Activated CD4-positive, alpha-beta T cell treated with anti-CD3 and anti-CD28 coated beads, Interleukin-2, amount 10 ng/mL, durations not matched to agents 7 days and 5 days (primary cell): ENCODE results near the gene PDE4D. TPM values are rescaled to one million over a fixed set of nuclear protein-coding genes. Genes with fewer than 3 reads are reported as not detected.

Source experiments
- CTCF ChIA-PET: fragments of 350-600 bp; sonication (Branson Sonifier 250); formaldehyde crosslinking; loops from one replicate; lab custom pipeline; 2021; ENCODE audit warnings: antibody characterized with exemption; lab: Charles Lee
- POLR2A ChIA-PET: fragments of 350-600 bp; sonication (Branson Sonifier 250); formaldehyde crosslinking; loops from one replicate; lab custom pipeline; 2021; ENCODE audit warnings: antibody characterized with exemption; lab: Charles Lee
- DNase-seq: peaks from one replicate; pipeline ENCODE4 v3.0.0-alpha.2; 2020
- H3K27ac Mint-ChIP-seq: one replicate; pipeline ENCODE4 v1.8.0; 2021; ENCODE audit warnings: mild to moderate bottlenecking, moderate library complexity, mixed read lengths
- H3K27me3 Mint-ChIP-seq: one replicate; pipeline ENCODE4 v1.8.0; 2021; ENCODE audit warnings: mixed read lengths
- H3K36me3 Mint-ChIP-seq: one replicate; pipeline ENCODE4 v1.8.0; 2021; ENCODE audit warnings: low read depth, mixed read lengths
- H3K4me1 Mint-ChIP-seq: one replicate; pipeline ENCODE4 v1.8.0; 2021; ENCODE audit warnings: mixed read lengths
- H3K4me3 Mint-ChIP-seq: one replicate; pipeline ENCODE4 v1.8.0; 2021; ENCODE audit warnings: mild to moderate bottlenecking, moderate library complexity, mixed read lengths
- H3K9me3 Mint-ChIP-seq: one replicate; pipeline ENCODE4 v1.8.0; 2021; ENCODE audit warnings: mixed read lengths
- total RNA-seq, 2 experiments: library from RNA; stranded (reverse); gene quantifications; one replicate each; pipeline ENCODE4 v1.2.3, GENCODE V29; 2021

The PDE4D gene
- total RNA-seq, 2 experiments from 2014 or later, result 62.0 to 67.8 TPM

GRCh38 chr5:59532979-59533729 is 360.4 kb downstream of the PDE4D start:
- ChIA-PET POLR2A (no interaction called here), CTCF (no interaction called here)
- DNase-seq, result no peak
- H3K9me3 Mint-ChIP-seq, result no peaks in the 10 kb centered on the region
- H3K4me1 Mint-ChIP-seq, result no peaks in the 10 kb centered on the region
- no peaks in the 10 kb centered on the region for H3K36me3 Mint-ChIP-seq
- H3K27me3 Mint-ChIP-seq, result no peaks in the 10 kb centered on the region
- H3K27ac Mint-ChIP-seq, result no peak overlapping the region
- H3K4me3 Mint-ChIP-seq, result no peak overlapping the region

GRCh38 chr5:59529239-59529638 is 364.3 kb downstream of the PDE4D start:
- H3K36me3 Mint-ChIP-seq, result no peaks in the 10 kb centered on the region
- no peak for DNase-seq
- POLR2A ChIA-PET, result no interaction called here
- peaks cover 3% of the 10 kb centered on the region for H3K9me3 Mint-ChIP-seq
- no peak overlapping the region for H3K27ac Mint-ChIP-seq
- H3K4me1 Mint-ChIP-seq, result no peaks in the 10 kb centered on the region
- H3K4me3 Mint-ChIP-seq, result no peak overlapping the region
- CTCF ChIA-PET, result no interaction called here
- no peaks in the 10 kb centered on the region for H3K27me3 Mint-ChIP-seq

GRCh38 chr5:59528202-59528862 is 365.2 kb downstream of the PDE4D start:
- H3K4me3 Mint-ChIP-seq, result no peak overlapping the region
- peaks cover 8% of the 10 kb centered on the region for H3K9me3 Mint-ChIP-seq
- POLR2A ChIA-PET, result no interaction called here
- no peak for DNase-seq
- no peaks in the 10 kb centered on the region for H3K4me1 Mint-ChIP-seq
- no peak overlapping the region for H3K27ac Mint-ChIP-seq
- H3K36me3 Mint-ChIP-seq, result no peaks in the 10 kb centered on the region
- no peaks in the 10 kb centered on the region for H3K27me3 Mint-ChIP-seq
- CTCF ChIA-PET, result interaction anchor here (0.7 kb wide), 1 partner anchor 187 kb away, joined by 3 read pairs; no protein-coding TSS in a partner anchor

- Mint-ChIP-seq H3K36me3 (no peaks in the 10 kb centered on the region), H3K4me1 (no peaks in the 10 kb centered on the region), H3K27ac (no peak overlapping the region), H3K27me3 (no peaks in the 10 kb centered on the region), H3K9me3 (peaks cover 10% of the 10 kb centered on the region), H3K4me3 (no peak overlapping the region)
- POLR2A ChIA-PET, result no interaction called here
- no peak for DNase-seq
- CTCF ChIA-PET, result no interaction called here
Observed at GRCh38 chr5:59525957-59526356, 367.6 kb downstream of the PDE4D start.

GRCh38 chr5:59525311-59525710 is 368.2 kb downstream of the PDE4D start:
- ChIA-PET POLR2A (no interaction called here), CTCF (no interaction called here)
- no peak for DNase-seq
- H3K27me3 Mint-ChIP-seq, result no peaks in the 10 kb centered on the region
- no peaks in the 10 kb centered on the region for H3K4me1 Mint-ChIP-seq
- H3K9me3 Mint-ChIP-seq, result peaks cover 10% of the 10 kb centered on the region
- H3K4me3 Mint-ChIP-seq, result no peak overlapping the region
- H3K27ac Mint-ChIP-seq, result no peak overlapping the region
- no peaks in the 10 kb centered on the region for H3K36me3 Mint-ChIP-seq

GRCh38 chr5:59522201-59522831 is 371.2 kb downstream of the PDE4D start:
- CTCF ChIA-PET, result no interaction called here
- H3K36me3 Mint-ChIP-seq, result no peaks in the 10 kb centered on the region
- no peaks in the 10 kb centered on the region for H3K4me1 Mint-ChIP-seq
- H3K27ac Mint-ChIP-seq, result no peak overlapping the region
- H3K9me3 Mint-ChIP-seq, result peaks cover 10% of the 10 kb centered on the region
- POLR2A ChIA-PET, result no interaction called here
- H3K4me3 Mint-ChIP-seq, result no peak overlapping the region
- DNase-seq, result no peak
- no peaks in the 10 kb centered on the region for H3K27me3 Mint-ChIP-seq

- Mint-ChIP-seq H3K36me3 (no peaks in the 10 kb centered on the region), H3K4me1 (no peaks in the 10 kb centered on the region), H3K9me3 (peaks cover 10% of the 10 kb centered on the region), H3K27ac (no peak overlapping the region), H3K4me3 (no peak overlapping the region), H3K27me3 (no peaks in the 10 kb centered on the region)
- ChIA-PET CTCF (no interaction called here), POLR2A (no interaction called here)
- DNase-seq, result no peak
Observed at GRCh38 chr5:59521476-59521875, 372.1 kb downstream of the PDE4D start.

- no peak for DNase-seq
- Mint-ChIP-seq H3K9me3 (peaks cover 8% of the 10 kb centered on the region), H3K4me3 (no peak overlapping the region), H3K4me1 (no peaks in the 10 kb centered on the region), H3K36me3 (no peaks in the 10 kb centered on the region), H3K27ac (no peak overlapping the region), H3K27me3 (no peaks in the 10 kb centered on the region)
- CTCF ChIA-PET, result no interaction called here
- POLR2A ChIA-PET, result no interaction called here
Observed at GRCh38 chr5:59519338-59519737, 374.2 kb downstream of the PDE4D start.

- ChIA-PET POLR2A (no interaction called here), CTCF (interaction anchor here (0.7 kb wide), 1 partner anchor 11 kb away, joined by 3 read pairs; no protein-coding TSS in a partner anchor)
- Mint-ChIP-seq H3K4me1 (no peaks in the 10 kb centered on the region), H3K27me3 (no peaks in the 10 kb centered on the region), H3K4me3 (no peak overlapping the region), H3K9me3 (peaks cover 2% of the 10 kb centered on the region), H3K27ac (no peak overlapping the region), H3K36me3 (no peaks in the 10 kb centered on the region)
- DNase-seq, result no peak
Observed at GRCh38 chr5:59517926-59518585, 375.5 kb downstream of the PDE4D start.

- Mint-ChIP-seq H3K4me3 (no peak overlapping the region), H3K36me3 (no peaks in the 10 kb centered on the region), H3K9me3 (no peaks in the 10 kb centered on the region), H3K4me1 (no peaks in the 10 kb centered on the region), H3K27me3 (no peaks in the 10 kb centered on the region), H3K27ac (no peak overlapping the region)
- no peak for DNase-seq
- CTCF ChIA-PET, result no interaction called here
- POLR2A ChIA-PET, result no interaction called here
Observed at GRCh38 chr5:59516161-59516560, 377.4 kb downstream of the PDE4D start.

GRCh38 chr5:59506285-59506877 is 387.1 kb downstream of the PDE4D start:
- POLR2A ChIA-PET, result no interaction called here
- H3K27ac Mint-ChIP-seq, result no peak overlapping the region
- no peak overlapping the region for H3K4me3 Mint-ChIP-seq

GRCh38 chr5:59504043-59504442 is 389.5 kb downstream of the PDE4D start:
- no peaks in the 10 kb centered on the region for H3K9me3 Mint-ChIP-seq

More at GRCh38 chr5:59506285-59506877, 387.1 kb downstream of the PDE4D start:
- Mint-ChIP-seq H3K9me3 (no peaks in the 10 kb centered on the region), H3K4me1 (no peaks in the 10 kb centered on the region), H3K36me3 (no peaks in the 10 kb centered on the region), H3K27me3 (peaks cover 12% of the 10 kb centered on the region)
- CTCF ChIA-PET, result interaction anchor here (1.5 kb wide), 1 partner anchor 293 kb away, joined by 6 read pairs; no protein-coding TSS in a partner anchor
- DNase-seq, result no peak

More at GRCh38 chr5:59504043-59504442, 389.5 kb downstream of the PDE4D start:
- H3K27me3 Mint-ChIP-seq, result peaks cover 21% of the 10 kb centered on the region
- ChIA-PET CTCF (no interaction called here), POLR2A (no interaction called here)
- no peak for DNase-seq
- no peak overlapping the region for H3K27ac Mint-ChIP-seq
- H3K36me3 Mint-ChIP-seq, result no peaks in the 10 kb centered on the region
- no peaks in the 10 kb centered on the region for H3K4me1 Mint-ChIP-seq
- H3K4me3 Mint-ChIP-seq, result no peak overlapping the region
